Skeletal muscle tissue (tissue), 4 donors: ENCODE data around the gene WDTC1. TPM values are rescaled to one million over a fixed set of nuclear protein-coding genes. Genes with fewer than 3 reads are reported as not detected.

Experiments
- H3K27ac ChIP-seq: one replicate; pipeline ENCODE4 v1.7.0; 2013; ENCODE audit warnings: mild to moderate bottlenecking, low read depth, low read length, inconsistent platforms
- H3K27me3 ChIP-seq, 3 donors: one replicate each; pipeline ENCODE4 v1.7.0; 2013; ENCODE audit warnings: low read length in 3 of 3; ENCODE audit not compliant: control insufficient read depth in 3 of 3, insufficient read depth in 3 of 3
- H3K36me3 ChIP-seq, 3 donors: one replicate each; pipeline ENCODE4 v1.7.0; 2013; ENCODE audit warnings: low read length in 3 of 3; ENCODE audit not compliant: control insufficient read depth in 3 of 3, insufficient read depth in 3 of 3
- H3K4me1 ChIP-seq, 3 donors: one replicate each; pipeline ENCODE4 v1.7.0; 2013; ENCODE audit warnings: low read length in 3 of 3, mild to moderate bottlenecking in 3 of 3; ENCODE audit not compliant: control insufficient read depth in 3 of 3, insufficient read depth in 3 of 3
- H3K4me3 ChIP-seq, 3 donors: one replicate each; pipeline ENCODE4 v1.7.0; 2013; ENCODE audit warnings: low read length in 3 of 3
- H3K9ac ChIP-seq, 3 donors: one replicate each; pipeline ENCODE4 v1.7.0; 2013; ENCODE audit warnings: low read length in 3 of 3, mild to moderate bottlenecking in 3 of 3, moderate library complexity in 2 of 3, low read depth in 1 of 3
- H3K9me3 ChIP-seq, 3 donors: one replicate each; pipeline ENCODE4 v1.7.0; 2013; ENCODE audit warnings: low read length in 3 of 3; ENCODE audit not compliant: control insufficient read depth in 3 of 3
- total RNA-seq: library from RNA; depleted of rRNA; stranded (reverse); fragments of >200 nt; gene quantifications from one replicate; pipeline ENCODE4 v1.2.3, GENCODE V29; 2014
- donor health status: Osteomylitis.

WDTC1 gene
- total RNA-seq, 1 donor from 2014 or later, result 13.0 TPM

DNA sequence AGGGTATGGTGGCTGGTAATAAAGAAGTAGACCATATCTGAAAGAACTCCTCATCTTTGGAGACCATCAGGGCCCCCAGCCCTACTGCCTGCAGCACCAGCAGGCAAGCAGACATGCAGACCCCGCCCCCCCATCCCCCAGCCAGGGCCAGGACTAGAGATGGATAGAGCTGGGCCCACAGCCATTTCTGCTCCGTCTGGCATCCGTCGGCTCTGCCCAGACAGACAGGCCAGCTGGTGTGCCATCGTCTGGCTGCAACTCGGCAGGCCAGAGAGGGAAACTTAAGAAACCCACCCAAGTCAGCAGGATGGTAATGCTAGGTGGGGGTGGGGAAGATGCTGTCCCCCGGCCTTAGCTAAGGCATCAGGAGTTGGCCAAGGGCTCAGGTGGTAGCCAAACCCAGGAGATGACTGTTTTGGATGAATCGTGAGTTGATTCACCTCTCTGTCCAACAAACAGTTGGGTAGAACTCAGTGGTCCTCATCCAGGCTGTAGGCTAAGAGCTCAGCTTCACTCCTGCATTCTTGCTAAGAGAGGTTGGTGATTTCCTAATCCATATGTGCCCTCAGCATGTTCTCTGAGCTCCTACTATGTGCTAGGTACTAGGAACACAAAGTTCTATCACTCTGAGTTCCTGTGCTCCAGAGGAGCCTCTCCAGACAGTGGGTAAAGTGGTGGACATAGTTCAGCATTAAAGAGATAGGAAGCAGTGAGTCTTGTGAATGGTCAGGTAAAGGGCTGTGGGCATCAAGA lies 64.4 kb downstream of the WDTC1 start:
- peaks cover 53 to 70% (median 65%) of the 10 kb centered on the region in 3 donors for H3K36me3 ChIP-seq
- H3K4me3 ChIP-seq, result no peak overlapping the region
- H3K9ac ChIP-seq, result peak overlapping the region; percentile 27 to 62 (median 42)
- peaks cover 28 to 50% (median 31%) of the 10 kb centered on the region in 3 donors for H3K4me1 ChIP-seq
- H3K27me3 ChIP-seq, result no peaks in the 10 kb centered on the region
- H3K27ac ChIP-seq, result peak overlapping the region; percentile 28
- H3K9me3 ChIP-seq, result no peaks in the 10 kb centered on the region

DNA sequence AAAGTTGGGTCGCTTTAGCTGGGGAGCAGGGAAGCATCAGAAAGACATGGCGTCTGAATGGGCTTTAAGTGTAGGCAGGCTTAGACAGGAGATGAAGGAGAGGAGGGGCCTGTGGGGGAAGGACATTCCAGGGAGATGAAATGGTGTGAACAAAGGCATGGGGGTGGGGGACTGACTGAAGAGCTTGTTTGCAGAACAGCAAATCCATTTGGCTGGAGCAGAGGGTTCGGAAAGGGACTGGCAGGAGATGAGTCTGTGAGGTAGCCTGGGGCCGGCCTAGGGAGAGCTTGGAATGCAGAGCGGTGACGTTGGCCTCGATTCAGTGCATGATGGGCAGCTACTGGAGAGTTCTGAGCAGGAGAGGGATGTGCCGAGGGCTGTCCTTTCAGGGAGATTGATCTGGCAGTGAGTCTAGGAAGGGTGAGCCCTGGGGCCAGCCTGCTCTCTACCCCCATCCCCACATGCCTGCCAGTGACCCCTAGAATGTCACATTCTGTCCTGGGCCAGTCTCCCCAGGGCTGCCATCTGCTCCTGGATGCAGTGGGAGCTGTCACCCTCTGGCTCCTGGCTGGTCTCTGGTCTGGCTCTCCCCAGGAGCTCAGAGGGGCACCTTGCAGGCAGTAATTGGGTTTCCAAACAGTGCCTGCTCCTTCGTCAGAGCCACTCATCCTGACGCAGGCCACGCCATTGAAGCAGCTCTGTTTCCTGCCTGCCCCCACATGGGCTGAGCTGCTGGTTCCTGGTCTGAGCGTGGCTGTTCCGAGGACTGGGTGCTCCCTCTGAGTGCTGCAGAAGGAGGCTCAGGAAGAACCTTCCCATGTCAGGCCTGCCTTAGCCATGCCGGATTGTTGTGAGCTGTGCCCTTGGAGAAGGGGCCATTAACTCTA lies 65.2 kb downstream of the WDTC1 start:
- H3K4me3 ChIP-seq, result peak overlapping the region in 1 of 3 donors; percentile 29
- no peaks in the 10 kb centered on the region for H3K9me3 ChIP-seq
- H3K27ac ChIP-seq, result peak overlapping the region; percentile 28
- H3K36me3 ChIP-seq, result peaks cover 50 to 68% (median 63%) of the 10 kb centered on the region in 3 donors
- peak overlapping the region; percentile 27 to 69 (median 32) for H3K9ac ChIP-seq
- peaks cover 28 to 50% (median 31%) of the 10 kb centered on the region in 3 donors for H3K4me1 ChIP-seq
- H3K27me3 ChIP-seq, result no peaks in the 10 kb centered on the region

DNA sequence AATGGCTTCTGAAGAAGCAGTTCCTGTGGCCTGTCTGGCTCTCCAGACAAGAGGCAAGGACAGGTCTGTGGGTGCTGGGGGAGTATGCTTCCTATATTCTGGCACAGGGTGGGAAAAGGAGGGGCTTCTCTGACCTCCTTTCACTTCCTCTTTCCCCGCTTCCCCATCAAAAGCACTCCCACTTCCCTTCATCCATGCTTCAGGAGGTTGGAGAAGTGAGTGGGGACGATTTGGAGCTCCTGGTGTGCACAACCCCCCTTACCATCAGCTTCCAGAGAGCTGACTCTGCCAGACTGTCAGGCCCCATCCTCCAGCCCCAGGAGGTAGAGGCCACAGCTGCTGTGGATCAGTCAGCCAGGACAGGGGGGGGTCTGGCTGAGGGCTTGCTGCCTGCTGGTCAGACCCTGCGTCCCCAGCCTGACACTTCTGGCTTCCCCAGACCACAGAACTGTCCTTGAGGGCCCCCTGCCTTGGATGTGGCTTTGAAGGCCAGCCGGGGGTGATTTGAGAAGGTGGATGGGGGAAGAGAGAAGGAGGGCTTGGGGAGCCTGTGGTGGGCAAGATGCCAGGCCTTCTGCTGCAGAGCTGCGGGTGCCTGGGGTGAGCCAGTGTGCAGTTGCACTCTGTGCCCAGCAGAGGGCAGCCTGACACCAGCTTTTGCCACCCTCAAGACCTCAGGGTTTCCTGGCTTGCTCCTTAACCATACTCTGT lies 66.1 kb downstream of the WDTC1 start:
- Histone ChIP-seq H3K27ac (peak overlapping the region; percentile 28), H3K4me1 (peaks cover 28 to 50% (median 31%) of the 10 kb centered on the region in 3 donors), H3K9me3 (no peaks in the 10 kb centered on the region), H3K4me3 (peak overlapping the region in 1 of 3 donors; percentile 6), H3K36me3 (peaks cover 58 to 68% (median 63%) of the 10 kb centered on the region in 3 donors), H3K27me3 (no peaks in the 10 kb centered on the region), H3K9ac (peak overlapping the region; percentile 32 to 69 (median 40))

DNA sequence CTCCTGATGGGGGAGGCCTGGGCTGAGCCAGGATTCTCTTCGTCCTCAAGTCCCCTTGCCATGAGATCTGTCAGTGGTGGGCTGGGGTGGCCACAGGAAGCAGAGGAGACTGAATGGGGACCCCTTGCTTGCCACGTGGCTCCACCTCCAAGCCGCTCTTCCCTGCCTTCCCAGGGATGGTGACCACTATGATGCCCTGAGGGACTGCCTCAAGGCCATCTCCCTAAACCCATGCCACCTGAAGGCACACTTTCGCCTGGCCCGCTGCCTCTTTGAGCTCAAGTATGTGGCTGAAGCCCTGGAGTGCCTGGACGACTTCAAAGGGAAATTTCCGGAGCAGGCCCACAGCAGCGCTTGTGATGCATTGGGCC lies 66.6 kb downstream of the WDTC1 start:
- no peak overlapping the region for H3K4me3 ChIP-seq
- peaks cover 63 to 68% (median 64%) of the 10 kb centered on the region in 3 donors for H3K36me3 ChIP-seq
- peaks cover 28 to 50% (median 31%) of the 10 kb centered on the region in 3 donors for H3K4me1 ChIP-seq
- H3K9ac ChIP-seq, result peak overlapping the region in 1 of 3 donors; percentile 69
- H3K9me3 ChIP-seq, result no peaks in the 10 kb centered on the region
- H3K27ac ChIP-seq, result no peak overlapping the region
- no peaks in the 10 kb centered on the region for H3K27me3 ChIP-seq

DNA sequence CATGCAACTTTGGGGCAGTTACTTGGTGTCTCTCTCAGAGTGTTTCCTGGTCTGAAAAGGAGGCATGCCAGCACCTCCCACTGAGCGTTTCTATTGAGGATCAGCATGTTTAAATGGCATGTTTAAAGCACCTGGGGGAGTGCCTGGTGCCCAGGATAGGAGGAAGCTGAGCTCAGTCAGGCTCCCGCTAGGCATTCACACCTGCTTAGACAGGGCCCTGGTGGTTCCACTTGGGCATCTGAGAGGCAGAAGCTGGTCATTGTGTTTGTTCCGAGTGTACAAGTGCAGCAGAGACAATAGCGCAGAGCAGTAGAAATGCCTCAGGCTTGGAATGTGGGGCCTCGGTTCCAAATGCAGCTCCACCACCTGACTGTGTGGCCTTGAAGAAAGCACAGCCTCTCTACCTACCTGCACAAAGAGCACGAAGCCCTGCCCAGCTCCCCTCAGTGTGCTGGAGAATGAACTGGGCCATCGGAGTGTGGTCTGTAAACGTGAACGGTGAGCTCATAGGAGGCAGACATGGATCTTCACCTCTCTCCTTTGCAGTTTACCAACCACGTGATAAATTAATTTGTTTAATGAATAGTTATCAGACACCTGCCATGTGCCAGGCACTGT lies 67.3 kb downstream of the WDTC1 start:
- Histone ChIP-seq H3K9me3 (no peaks in the 10 kb centered on the region), H3K9ac (peak overlapping the region in 1 of 3 donors; percentile 33), H3K36me3 (peaks cover 61 to 69% (median 67%) of the 10 kb centered on the region in 3 donors), H3K4me3 (no peak overlapping the region), H3K27ac (no peak overlapping the region), H3K4me1 (peaks cover 28 to 50% (median 31%) of the 10 kb centered on the region in 3 donors), H3K27me3 (no peaks in the 10 kb centered on the region)

DNA sequence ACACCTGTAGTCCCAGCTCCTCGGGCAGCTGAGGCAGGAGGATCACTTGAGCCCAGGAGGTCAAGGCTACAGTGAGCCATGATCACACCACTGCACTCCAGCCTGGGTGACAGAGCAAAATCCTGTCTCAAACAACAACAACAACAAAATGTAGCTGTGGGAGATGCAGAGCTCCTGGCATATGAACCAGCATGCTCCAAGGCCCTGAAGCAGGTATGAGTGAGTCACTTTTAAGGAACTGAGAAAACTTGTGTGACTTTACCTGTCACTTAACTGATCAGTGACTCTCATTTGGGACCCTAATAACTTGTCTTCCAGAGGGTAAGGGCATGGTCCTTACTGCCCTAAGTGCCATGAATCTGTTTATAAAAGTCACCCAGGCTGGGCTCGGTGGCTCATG lies 68.2 kb downstream of the WDTC1 start:
- Histone ChIP-seq H3K4me3 (no peak overlapping the region), H3K9me3 (no peaks in the 10 kb centered on the region), H3K9ac (no peak overlapping the region), H3K36me3 (peaks cover 60 to 62% (median 62%) of the 10 kb centered on the region in 3 donors), H3K27ac (no peak overlapping the region), H3K4me1 (peaks cover 28 to 42% (median 31%) of the 10 kb centered on the region in 3 donors), H3K27me3 (no peaks in the 10 kb centered on the region)

DNA sequence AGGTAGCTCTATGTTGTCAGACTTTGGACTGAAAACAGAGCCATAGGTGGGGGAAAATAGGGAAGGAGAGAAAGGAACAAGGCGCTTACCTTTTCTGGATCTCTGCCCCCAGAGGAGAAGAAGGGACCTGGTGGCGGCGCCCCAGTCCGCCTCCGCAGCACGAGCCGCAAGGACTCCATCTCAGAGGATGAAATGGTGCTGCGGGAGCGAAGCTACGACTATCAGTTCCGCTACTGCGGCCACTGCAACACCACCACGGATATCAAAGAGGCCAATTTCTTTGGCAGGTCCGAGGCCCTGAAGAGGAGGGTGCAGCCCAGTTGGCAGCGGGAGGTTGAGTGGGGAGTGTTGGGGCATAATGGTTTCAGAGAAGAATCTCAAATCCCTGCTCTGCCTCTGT lies 69.1 kb downstream of the WDTC1 start:
- Histone ChIP-seq H3K4me3 (no peak overlapping the region), H3K9ac (no peak overlapping the region), H3K27ac (no peak overlapping the region), H3K4me1 (peaks cover 26 to 33% (median 28%) of the 10 kb centered on the region in 3 donors), H3K9me3 (no peaks in the 10 kb centered on the region), H3K27me3 (no peaks in the 10 kb centered on the region), H3K36me3 (peaks cover 54 to 55% (median 55%) of the 10 kb centered on the region in 3 donors)

DNA sequence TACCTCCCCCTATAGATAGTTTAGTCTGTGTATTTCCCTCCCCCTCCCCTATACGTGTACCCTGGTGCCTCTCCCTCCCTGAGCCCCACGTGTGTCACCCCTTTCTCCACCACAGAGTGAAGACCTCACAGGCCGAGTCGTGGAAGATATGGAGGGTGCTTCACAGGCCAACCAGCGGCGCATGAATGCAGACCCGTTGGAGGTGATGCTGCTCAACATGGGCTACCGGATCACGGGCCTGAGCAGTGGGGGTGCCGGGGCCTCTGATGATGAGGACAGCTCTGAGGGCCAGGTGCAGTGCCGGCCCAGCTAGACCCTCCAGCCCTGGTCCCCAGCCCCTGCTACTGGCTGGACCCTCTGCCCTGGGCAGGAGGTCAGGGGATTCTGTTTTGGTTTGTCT lies 71.6 kb downstream of the WDTC1 start:
- H3K27ac ChIP-seq, result no peak overlapping the region
- H3K4me1 ChIP-seq, result peaks cover 2 to 8% (median 4%) of the 10 kb centered on the region in 3 donors
- no peaks in the 10 kb centered on the region for H3K27me3 ChIP-seq
- H3K9ac ChIP-seq, result no peak overlapping the region
- no peak overlapping the region for H3K4me3 ChIP-seq
- H3K36me3 ChIP-seq, result peaks cover 43 to 51% (median 47%) of the 10 kb centered on the region in 3 donors
- no peaks in the 10 kb centered on the region for H3K9me3 ChIP-seq
